NCI-H526 treated with DMSO at 0.1 percent for 48 hours (cell line): ENCODE results near the gene MNAT1.
"Not testable (repeated sequence)": the region's sequence is repeated elsewhere in the genome, so short reads cannot be mapped to it uniquely, and the experiment has no call there.

Source experiments
- DNase-seq: peaks from one replicate; lab custom pipeline; 2025; lab: John Stamatoyannopoulos, UW

Gene MNAT1

DNA sequence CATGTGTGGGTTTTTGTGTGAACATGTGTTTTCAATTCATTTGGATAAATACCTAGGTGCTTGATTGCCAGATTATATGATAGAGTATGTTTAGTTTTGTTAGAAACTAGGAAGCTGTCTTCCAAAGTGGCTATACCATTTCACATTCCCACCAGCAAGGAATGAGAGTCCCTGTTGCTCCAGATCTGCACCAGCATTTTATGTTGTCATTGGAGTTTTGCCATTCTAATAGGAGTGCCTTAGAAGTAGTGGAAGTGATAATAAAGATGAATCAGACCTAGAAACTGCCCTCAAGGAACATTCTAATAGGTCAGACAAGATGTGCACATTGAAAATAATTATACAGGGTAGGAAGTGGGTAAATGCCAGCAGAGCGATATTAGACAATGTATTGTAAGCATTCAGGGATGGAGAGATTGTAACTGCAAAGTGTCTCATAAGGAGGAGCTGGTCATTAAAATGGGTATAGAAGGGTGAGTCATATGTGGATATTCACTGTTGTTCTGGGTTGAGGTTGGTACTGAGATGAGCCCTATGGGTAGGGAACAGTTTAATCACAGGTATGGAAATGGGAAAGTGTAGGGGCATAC is 71.4 kb downstream of the MNAT1 start:
- DNase-seq = no peak

DNA sequence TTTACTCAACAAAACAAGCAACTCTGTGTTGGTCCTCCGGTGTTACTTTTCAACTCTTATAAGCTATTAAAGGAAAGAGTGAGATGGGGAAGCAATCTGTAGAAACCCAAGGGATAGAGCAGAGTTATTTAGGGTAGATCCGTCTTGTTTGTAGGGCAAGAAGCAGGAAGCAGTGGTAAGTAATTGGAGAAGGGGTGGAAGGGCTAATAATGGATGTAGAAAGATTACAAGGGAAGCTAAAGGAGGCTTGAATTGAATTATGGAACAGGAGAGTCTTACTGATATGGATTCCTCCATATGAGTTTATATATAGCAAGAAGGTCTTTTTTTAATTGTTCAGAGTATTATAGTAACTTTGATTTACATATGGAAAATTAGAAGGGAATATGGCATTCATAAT is 72.7 kb downstream of the MNAT1 start:
- DNase-seq = no peak

DNA sequence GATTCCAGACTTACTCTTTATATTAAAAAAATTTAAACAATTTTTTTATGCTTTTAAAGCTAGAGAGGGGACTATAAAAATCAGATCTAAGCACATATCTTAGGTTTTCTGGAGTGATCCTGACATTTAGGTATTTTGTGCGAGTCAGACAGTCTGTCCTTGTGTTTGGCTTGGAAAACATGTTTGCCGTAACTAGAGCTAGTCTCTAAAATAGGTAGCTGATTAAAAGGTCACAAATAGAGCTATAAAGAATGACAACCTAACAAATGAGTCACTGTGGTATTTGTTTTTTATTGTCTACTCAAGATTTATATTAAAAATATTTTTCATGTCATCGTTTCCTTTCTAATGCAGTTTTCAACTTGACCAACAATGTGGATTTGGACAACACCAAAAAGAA is 73.4 kb downstream of the MNAT1 start:
- DNase-seq = no peak

DNA sequence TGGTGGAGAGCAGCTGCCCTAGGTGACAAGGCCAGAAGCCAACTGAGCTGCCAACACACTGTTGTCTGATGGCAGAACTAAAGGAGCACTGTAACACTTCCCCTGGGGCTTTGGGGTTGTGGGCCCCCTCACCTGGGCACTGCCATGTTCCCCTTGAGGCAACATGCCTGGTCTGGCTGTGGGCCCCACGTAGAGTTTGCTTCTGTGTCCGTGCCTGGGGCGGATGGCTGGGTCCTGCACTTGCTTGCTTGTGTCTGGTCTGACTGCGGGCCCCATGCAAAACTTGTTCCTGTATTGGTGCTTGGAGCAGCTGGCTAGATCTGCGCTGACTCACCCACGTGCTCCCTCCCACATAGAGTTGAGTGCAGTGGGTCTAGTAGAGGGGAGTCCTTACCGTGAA is 78.4 kb downstream of the MNAT1 start:
- DNase-seq = no peak

DNA sequence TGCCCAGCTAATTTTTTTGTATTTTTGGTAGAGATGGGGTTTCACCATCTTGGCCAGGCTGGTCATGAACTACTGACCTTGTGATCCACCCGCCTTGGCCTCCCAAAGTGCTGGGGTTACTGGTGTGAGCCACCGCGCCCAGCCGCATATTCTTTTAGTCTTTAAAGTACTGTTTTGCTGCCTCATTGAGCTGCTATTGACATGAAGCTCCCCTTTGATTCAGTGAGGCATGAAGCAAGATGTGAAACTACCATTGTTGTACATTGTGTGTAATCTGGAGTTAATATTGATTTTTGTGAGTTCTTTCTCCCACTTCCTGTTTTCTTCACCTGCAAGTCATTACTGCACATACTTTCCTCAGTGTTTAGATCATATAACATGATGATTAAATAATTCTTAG is 80.8 kb downstream of the MNAT1 start:
- DNase-seq = no peak

DNA sequence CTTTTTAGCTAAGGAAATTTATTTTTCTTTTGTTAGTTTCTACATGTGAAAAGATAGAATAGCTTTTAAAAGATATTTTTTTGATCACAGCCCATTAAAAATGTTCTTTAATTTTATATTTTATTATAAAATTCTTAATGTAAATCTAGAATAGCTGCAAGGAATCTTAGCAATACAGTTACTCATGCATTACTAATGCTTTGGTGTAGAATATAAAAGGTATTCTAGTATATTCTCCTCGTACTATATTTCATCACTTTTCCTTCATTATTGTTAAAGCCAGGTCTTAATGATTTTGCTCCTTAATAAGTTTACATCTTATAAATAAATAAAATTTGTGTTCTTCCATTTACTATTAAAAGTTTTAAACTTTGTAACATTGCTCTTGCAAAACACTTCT is 82.6 kb downstream of the MNAT1 start:
- DNase-seq = no peak

DNA sequence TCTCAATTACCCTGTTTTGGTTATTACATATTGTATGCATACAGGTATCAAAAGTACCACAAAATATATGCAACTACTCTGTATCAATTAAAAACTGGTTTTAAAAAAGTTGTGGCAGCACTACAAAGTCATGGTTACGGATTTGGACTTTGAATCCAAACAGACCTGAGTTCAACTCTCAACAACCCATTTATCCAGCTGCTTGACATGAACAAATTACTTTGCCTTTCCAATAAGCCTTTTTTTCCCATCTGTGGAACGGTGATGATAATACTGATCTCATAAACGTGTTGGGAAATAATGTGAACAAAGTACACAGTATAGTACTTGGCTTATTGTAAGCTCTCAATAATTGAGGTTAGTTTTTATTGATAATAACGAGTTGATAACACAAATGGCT is 85.0 kb downstream of the MNAT1 start:
- no peak for DNase-seq

DNA sequence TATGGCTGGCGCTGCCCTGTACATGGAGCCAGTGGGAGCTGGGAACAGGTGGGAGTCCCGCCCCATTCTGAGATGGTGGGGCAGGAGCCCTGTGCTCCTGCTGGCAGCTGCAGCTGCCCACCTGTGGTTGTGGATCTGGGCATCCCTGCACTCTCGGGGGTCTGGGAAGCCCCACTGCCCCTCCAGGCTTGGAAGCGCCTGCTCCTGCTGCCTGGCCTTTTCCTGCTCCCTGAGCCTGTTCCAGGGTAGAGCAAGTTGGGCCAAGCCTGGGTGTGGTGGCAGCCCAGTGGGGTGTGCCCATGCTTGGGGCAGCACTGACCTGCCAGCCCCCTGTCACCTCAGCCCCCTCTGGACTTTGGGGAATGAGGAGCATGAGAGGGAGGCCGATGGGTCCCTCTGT is 104.0 kb downstream of the MNAT1 start:
- DNase-seq = no peak

DNA sequence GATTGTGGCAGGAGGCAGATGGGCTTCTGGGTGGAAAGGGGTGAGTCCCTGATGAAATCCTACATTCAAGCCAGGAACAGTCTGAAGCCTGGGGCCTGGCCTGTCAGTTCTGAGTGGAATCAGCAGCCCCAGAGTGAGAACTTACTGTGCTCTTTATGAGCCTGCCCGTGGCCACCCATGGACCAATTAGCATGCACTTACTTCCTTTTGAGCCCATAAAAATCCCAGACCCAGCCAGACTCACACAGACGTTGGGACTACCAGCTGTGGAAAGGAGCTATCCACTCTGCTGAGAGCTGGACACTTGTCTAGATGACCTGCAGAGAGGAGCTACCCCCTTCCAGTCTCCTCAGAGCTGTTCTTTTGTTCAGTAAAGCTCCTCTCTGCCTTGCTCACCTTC is 104.5 kb downstream of the MNAT1 start:
- no peak for DNase-seq

DNA sequence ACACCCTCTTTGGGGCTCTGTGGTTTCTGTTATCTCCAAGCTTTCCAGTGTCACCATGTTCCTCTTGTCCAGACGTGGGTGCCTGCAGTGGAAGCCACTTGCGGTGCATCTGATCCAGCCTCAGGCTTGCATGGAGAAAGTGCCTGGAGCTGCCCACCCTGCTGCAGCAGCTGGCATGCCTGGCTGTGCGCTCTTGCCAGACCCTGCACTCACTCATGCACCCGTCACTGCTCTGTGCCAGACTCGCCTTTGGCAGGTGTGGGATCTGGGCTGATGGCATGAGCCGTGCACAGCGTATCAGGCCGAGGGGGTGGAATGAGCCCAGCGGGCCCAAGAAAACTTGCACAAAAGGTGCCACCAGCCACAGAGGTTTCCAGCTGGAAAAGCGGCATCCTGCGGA is 105.1 kb downstream of the MNAT1 start:
- no peak for DNase-seq

DNA sequence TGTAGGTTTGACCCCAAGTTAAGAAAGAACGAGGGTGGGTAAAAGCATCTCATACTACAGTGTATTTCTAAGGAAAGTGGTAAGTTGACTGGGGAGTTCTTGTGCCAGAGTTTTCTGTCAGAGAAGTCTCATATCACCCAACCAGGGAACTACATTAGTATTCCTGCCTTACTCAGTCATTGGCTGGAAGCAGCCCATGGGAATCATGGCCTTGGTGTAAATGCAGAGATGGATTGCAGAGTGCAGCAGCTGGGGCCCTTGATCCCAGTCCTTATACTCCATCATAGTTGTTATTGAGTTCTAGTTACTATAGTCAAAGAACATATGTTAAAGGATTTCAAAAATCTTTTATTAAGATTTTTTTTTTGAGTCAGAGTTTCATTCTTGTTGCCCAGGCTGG is 105.8 kb downstream of the MNAT1 start:
- DNase-seq = no peak

DNA sequence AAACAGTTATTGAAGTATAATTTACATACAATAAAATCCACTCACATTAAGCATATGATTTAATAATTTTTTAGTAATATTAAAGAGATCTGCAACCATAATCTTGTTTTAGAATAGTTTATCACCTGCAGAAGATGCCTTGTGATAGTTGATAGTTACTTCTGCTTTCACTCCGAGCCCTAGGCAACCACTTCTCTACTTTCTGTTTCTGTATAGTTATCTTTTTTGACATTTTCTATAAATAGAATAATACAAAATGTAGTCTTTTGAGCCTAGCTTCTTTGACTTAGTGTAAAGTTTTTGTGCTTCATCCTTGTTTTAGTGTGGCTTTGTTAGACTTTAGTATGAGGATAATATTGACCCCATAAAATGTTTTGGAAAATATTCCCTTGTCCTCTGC is 111.0 kb downstream of the MNAT1 start:
- DNase-seq = no peak

DNA sequence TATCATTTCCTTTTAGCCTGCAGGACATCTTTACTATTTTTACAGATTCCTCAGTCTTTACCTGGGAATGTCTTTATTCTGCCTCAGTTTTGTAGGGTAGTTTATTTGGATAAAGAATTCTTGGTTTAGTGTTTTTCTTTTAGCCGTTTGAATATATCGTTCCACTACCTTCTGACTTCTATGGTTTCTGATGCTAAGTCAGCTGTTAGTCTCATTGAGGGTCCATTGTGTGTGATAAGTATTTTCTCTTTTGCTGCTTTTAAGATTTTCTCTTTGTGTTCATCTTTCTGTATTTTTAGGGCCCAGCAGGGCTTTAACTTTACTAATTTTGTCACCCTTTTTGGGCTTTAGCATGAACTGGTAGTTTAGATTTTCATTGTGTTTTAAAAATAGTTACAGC is 113.5 kb downstream of the MNAT1 start:
- no peak for DNase-seq

DNA sequence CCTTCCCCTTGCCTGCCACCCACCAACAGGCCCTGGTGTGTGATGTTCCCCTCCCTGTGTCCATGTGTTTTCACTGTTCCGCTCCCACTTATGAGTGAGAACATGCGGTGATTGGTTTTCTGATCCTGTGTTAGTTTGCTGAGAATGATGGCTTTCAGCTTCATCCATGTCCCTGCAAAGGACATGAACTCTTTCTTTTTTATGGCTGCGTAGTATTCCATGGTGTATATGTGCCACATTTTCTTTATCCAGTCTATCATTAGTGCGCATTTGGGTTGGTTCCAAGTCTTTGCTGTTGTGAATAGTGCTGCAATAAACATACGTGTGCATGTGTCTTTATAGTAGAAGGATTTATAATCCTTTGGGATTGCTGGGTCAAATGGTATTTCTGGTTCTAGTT is 117.1 kb downstream of the MNAT1 start:
- not testable (repeated sequence) for DNase-seq

DNA sequence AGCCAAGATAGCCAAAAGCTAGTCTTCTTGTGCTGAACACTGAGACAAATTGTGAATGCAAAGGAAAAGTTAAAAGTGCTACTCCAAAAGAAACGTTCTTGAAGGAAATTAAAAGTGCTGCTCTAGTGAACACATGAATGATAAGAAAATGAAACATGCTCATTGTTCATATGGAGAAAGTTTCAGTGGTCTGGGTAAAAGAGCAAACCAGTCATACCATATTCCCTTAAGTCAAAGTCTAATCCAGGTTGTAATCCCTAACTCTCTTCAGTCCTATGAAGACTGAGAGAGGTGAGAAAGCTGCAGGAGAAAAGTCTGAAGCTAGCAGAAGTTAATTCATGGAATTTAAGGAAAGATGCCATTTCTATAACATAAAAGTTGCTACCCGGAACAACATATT is 121.5 kb downstream of the MNAT1 start:
- DNase-seq = no peak

DNA sequence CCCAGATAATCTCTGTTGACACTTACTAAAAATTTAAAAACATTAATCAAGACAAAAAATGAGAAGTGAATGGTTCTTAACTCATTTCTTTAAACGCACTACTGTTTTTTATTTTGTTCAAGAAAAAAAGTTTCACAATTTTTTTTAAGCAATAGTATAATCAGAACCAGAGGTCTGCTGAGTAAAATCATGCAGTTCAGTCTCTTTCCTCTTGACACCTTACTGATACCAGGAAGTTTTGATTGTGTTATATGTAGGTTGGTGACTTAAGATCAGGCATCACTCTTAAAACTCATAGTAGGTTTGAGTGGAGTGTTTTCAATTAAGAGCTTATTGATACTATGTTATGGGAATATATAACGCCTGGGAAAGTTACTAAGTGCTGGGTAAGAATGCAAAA is 125.0 kb downstream of the MNAT1 start:
- DNase-seq = no peak

DNA sequence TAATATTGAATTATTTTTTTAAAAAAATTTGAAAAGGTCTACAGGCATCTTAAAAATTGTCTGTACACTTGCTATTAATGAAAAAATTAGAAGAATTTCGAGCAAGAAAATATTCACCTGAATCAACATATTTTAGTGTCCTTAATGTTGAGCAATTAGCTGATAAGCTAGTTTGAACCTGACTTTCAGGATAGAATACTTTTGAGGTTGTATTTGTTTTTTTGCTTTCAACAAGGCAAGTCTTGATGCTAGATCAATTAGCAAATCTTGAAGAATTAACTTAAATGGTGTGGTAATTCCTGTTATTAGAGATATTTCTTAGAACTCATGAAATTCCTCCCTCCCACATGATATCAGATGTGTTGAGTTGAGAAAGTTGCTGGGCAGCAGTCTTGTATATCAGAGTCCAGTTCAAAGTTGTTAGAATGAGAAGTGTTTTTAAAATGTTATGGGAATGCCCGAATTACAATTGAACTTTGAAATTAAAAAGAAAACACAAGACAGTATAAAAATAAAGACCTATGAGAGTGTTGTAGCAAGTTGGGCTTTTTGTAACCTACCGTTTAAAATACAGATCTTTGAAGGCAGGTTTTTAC is 127.1 kb downstream of the MNAT1 start:
- DNase-seq = no peak

DNA sequence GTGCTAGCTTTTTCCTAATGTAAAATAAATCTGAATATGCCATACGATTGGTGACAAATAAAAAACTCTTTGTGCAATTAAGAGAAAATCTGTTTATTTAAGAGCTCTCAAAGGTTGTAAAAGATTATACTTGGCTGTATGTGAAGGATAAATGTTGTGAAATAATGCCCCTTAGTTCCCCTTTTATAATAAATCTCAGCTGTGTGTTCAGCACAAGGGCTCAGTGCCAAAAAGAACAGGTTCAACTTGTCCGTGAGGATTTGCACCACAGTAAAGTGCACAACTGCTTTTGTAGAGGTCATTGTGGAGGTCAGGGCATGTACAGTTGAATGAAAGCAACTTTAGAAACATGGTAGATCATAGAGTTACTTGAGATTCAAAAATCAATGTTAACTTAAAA is 127.7 kb downstream of the MNAT1 start:
- no peak for DNase-seq

DNA sequence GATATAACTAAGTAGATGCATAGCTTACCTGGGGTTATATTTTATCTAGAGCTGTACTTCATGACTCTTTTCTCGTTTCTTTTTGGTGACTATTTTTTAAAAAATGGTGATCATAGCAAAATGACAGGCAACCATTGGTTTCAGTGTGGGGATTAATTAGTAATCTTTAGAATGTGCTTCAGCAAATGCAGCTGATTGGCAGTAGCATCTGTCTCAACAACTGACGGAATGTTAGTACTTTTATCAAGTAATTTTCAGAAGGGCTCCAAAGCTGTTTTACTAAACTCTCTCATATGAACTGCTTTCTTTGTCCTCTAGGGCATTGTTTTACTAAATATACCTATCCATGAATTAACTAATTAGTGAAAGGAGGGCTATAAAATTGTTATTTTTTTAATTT is 128.7 kb downstream of the MNAT1 start:
- no peak for DNase-seq

DNA sequence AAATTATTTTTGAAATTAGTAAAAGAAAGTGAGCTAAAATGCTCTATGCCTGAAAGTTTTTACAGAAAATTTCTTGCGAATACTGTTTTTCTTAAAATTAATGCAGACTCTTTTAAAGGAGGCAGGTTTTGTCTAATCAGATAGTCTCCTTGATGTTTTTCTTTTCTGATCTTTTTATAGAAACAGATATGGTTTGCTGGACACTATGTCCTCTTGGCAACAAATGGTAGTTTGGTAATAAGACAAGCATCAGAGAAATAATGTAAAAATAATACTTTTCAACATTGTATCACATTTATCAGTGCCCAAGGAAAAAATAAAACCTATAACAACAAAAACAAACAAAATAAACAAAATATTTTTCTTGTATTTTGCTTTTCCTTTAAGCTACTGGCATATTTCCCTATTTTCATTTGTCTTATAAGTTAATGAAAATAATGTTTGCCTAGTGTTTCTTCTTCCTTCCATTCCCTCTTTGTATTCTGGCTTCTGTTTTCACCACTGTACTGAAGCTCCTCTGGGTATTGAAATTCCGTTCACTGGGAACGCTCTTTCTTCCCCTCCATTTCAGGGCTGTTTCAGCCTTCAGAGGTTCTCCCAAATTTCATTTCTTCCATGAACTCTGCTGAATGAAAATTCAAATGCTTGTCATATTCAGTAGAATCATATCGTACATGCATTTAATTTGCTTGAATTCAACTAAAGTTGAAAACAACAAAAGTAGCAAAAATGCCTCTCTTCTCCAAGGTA is 131.0 kb downstream of the MNAT1 start:
- no peak for DNase-seq

DNA sequence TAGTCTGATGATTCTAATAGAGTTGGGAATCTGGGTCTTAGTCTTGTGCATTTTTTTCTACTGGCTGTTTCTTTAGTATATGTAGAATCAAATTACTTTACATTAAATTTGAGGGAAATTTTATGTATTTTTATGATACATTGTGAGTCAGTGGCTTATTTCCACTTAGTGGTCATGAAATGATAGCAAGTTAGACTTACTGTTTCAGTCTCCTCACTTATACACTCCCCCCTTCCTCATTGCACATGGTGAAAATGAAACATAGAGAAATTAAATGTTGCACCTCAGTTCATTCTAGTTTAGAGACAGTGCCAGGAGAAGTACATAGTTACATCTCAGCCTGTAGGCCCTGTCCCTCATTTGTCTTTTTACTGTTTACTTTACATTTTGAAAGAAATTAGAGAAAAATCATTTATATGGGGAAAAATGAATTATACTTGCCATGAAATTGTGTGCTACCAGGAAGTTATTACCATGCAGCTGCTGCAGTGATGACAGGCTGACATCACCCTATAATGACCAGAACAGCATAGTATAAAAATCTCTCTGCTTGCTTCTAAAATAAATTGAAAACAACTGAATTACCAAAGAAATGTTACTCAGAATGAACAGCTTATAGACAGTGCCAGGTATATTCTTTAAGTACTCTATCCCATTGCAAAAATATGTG is 133.1 kb downstream of the MNAT1 start:
- no peak for DNase-seq

DNA sequence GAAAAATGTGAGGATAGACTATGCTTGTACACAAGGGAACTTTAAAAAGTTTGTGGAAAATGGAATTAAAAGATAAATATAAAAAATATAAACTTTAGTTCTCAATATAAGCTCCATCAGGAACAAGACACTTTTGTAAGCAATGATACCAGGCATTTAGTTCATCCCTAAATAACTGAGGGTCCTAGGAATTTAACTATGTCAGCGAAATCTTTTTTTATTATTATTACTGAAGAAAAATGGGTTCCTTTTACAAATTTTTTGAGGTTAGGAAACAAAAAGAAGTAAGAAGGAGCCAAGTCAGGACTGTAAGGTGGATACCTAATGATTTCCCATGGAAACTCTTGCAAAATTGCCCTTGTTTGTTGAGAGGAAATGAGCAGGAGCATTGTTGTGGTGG is 143.6 kb downstream of the MNAT1 start:
- DNase-seq = no peak

DNA sequence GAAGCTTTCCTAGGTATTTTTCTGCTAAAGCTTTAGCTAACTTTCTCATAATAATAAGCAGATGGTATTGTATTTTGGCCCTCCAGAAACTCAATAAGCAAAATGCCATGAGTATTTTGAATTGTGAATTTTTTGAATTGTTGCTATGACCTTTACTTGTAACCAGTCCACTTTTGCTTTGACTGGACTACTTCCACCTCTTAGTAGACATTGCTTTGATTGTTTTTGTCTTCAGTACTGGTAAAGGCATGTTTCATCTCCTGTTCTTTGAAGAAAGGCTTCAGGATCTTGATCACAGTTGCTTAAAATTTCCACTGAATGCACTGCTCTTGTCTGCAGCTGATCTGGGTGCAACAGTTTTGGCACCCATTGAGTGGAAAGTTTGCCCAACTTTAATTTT is 144.0 kb downstream of the MNAT1 start:
- no peak for DNase-seq
